Skin epidermis (tissue), 12 donors: ENCODE data around the gene COL6A1.
"Not testable (repeated sequence)": the region's sequence is repeated elsewhere in the genome, so short reads cannot be mapped to it uniquely, and the experiment has no call there.

ENCODE experiments used
- H3K27ac ChIP-seq, 21 experiments: fragments of 200-600 bp; sonication (generic) in 11 of 21; one replicate each; pipeline ENCODE4 v1.5.0; 2020; ENCODE audit warnings: mild to moderate bottlenecking in 3 of 21, inconsistent platforms in 2 of 21, moderate library complexity in 2 of 21
- H3K4me3 ChIP-seq, 7 experiments: fragments of 200-600 bp; sonication (generic) in 2 of 7; one replicate each; pipeline ENCODE4 v1.5.0; 2020; ENCODE audit warnings: inconsistent platforms in 2 of 7, mild to moderate bottlenecking in 2 of 7, moderate library complexity in 1 of 7

Gene COL6A1

GRCh38 chr21:45945066-45945867 lies 36.3 kb upstream of the COL6A1 start:
- H3K4me3 ChIP-seq = no peak overlapping the region
- H3K27ac ChIP-seq = no peak overlapping the region

GRCh38 chr21:45945868-45946210 lies 35.7 kb upstream of the COL6A1 start:
- no peak overlapping the region for H3K4me3 ChIP-seq
- H3K27ac ChIP-seq = no peak overlapping the region

GRCh38 chr21:45947296-45947695 lies 34.3 kb upstream of the COL6A1 start:
- Histone ChIP-seq H3K27ac (no peak overlapping the region), H3K4me3 (no peak overlapping the region)

- no peak overlapping the region for H3K4me3 ChIP-seq
- no peak overlapping the region for H3K27ac ChIP-seq
Observed at GRCh38 chr21:45947716-45948255, 33.8 kb upstream of the COL6A1 start.

GRCh38 chr21:45948576-45949141 lies 32.9 kb upstream of the COL6A1 start:
- Histone ChIP-seq H3K27ac (no peak overlapping the region), H3K4me3 (no peak overlapping the region)

- H3K27ac ChIP-seq = peak overlapping the region in 14 of 21 experiments; percentile 2 to 80 (median 62)
- H3K4me3 ChIP-seq = peak overlapping the region in 1 of 7 experiments; percentile 4
Observed at GRCh38 chr21:45949928-45950739, 31.4 kb upstream of the COL6A1 start.

- H3K4me3 ChIP-seq = no peak overlapping the region
- H3K27ac ChIP-seq = peak overlapping the region in 14 of 21 experiments; percentile 2 to 80 (median 60)
Observed at GRCh38 chr21:45950740-45951515, 30.6 kb upstream of the COL6A1 start.

GRCh38 chr21:45951676-45952075 lies 29.9 kb upstream of the COL6A1 start:
- H3K27ac ChIP-seq = peak overlapping the region in 8 of 21 experiments; percentile 2 to 78 (median 35)
- H3K4me3 ChIP-seq = no peak overlapping the region

- peak overlapping the region in 7 of 21 experiments; percentile 42 to 76 (median 69) for H3K27ac ChIP-seq
- not testable (repeated sequence) for H3K4me3 ChIP-seq
Observed at GRCh38 chr21:45952527-45952926, 29.0 kb upstream of the COL6A1 start.

- peak overlapping the region in 13 of 21 experiments; percentile 18 to 76 (median 69) for H3K27ac ChIP-seq
- H3K4me3 ChIP-seq = no peak overlapping the region
Observed at GRCh38 chr21:45952974-45953373, 28.6 kb upstream of the COL6A1 start.

- peak overlapping the region in 16 of 21 experiments; percentile 45 to 76 (median 69) for H3K27ac ChIP-seq
Observed at GRCh38 chr21:45954261-45954660, 27.3 kb upstream of the COL6A1 start.

GRCh38 chr21:45954921-45955320 lies 26.6 kb upstream of the COL6A1 start:
- H3K4me3 ChIP-seq = no peak overlapping the region
- H3K27ac ChIP-seq = peak overlapping the region in 2 of 21 experiments; percentile 29 to 42

More at GRCh38 chr21:45954261-45954660, 27.3 kb upstream of the COL6A1 start:
- no peak overlapping the region for H3K4me3 ChIP-seq

- no peak overlapping the region for H3K4me3 ChIP-seq
- peak overlapping the region in 17 of 21 experiments; percentile 4 to 87 (median 55) for H3K27ac ChIP-seq
Observed at GRCh38 chr21:45957551-45957950, 24.0 kb upstream of the COL6A1 start.

- Histone ChIP-seq H3K27ac (peak overlapping the region in 17 of 21 experiments; percentile 4 to 87 (median 57)), H3K4me3 (no peak overlapping the region)
Observed at GRCh38 chr21:45957981-45958600, 23.5 kb upstream of the COL6A1 start.

- Histone ChIP-seq H3K27ac (peak overlapping the region in 11 of 21 experiments; percentile 1 to 87 (median 63)), H3K4me3 (no peak overlapping the region)
Observed at GRCh38 chr21:45959182-45959581, 22.4 kb upstream of the COL6A1 start.

GRCh38 chr21:45959779-45960390 lies 21.7 kb upstream of the COL6A1 start:
- H3K4me3 ChIP-seq = no peak overlapping the region
- peak overlapping the region in 6 of 21 experiments; percentile 7 to 87 (median 74) for H3K27ac ChIP-seq

GRCh38 chr21:45961408-45961807 lies 20.2 kb upstream of the COL6A1 start:
- not testable (repeated sequence) for H3K4me3 ChIP-seq
- peak overlapping the region in 2 of 21 experiments; percentile 5 to 20 for H3K27ac ChIP-seq

- Histone ChIP-seq H3K4me3 (no peak overlapping the region), H3K27ac (no peak overlapping the region)
Observed at GRCh38 chr21:45962531-45963231, 18.9 kb upstream of the COL6A1 start.
